H1 (cell line): Measurements from ENCODE around the gene COL8A1. TPM values are rescaled to one million over a fixed set of nuclear protein-coding genes. Genes with fewer than 3 reads are reported as not detected.

ENCODE experiments used
- CTCF ChIA-PET: fragments of 300-600 bp; sonication (Branson Sonifier 250); formaldehyde crosslinking; loops from one replicate; lab custom pipeline; 2021; ENCODE audit not compliant: partially characterized antibody; lab: Charles Lee
- POLR2A ChIA-PET: fragments of 300-600 bp; sonication (Branson Sonifier 250); formaldehyde crosslinking; loops from one replicate; lab custom pipeline; 2021; ENCODE audit warnings: inconsistent platforms; ENCODE audit not compliant: partially characterized antibody; lab: Charles Lee
- DNase-seq, 2 experiments: peaks; one replicate each; pipeline versions ENCODE4 v3.0.0 to v3.0.0-alpha.2; 2010 to 2022; ENCODE audit warnings: low spot score in 2 of 2, low read depth in 1 of 2, mixed read lengths in 1 of 2
- FAIRE-seq: peaks from 2 replicates; lab custom pipeline; 2011; peaks lifted over from hg19 to GRCh38; lab: Jason Lieb, UNC
- H2AFZ ChIP-seq: 2 replicates; pipeline ENCODE4 v1.8.1; 2012; ENCODE audit warnings: low read length, inconsistent platforms
- H2AK5ac ChIP-seq: 2 replicates; pipeline ENCODE4 v1.6.1; 2013; ENCODE audit warnings: low read depth, low read length
- H2BK120ac ChIP-seq: replicated peaks from 2 replicates; pipeline ENCODE3; 2013; ENCODE audit warnings: low read depth, low read length, inconsistent platforms
- H2BK12ac ChIP-seq: 2 replicates; pipeline ENCODE4 v1.6.1; 2013; ENCODE audit warnings: low read depth, low read length
- H2BK15ac ChIP-seq: 2 replicates; pipeline ENCODE4 v1.6.1; 2013; ENCODE audit warnings: low read length
- H2BK20ac ChIP-seq: 2 replicates; pipeline ENCODE4 v1.6.1; 2013; ENCODE audit warnings: low read length
- H2BK5ac ChIP-seq: 2 replicates; pipeline ENCODE4 v1.6.1; 2013; ENCODE audit warnings: low read depth, low read length
- H3K14ac ChIP-seq: 2 replicates; pipeline ENCODE4 v1.6.1; 2013; ENCODE audit warnings: inconsistent platforms; ENCODE audit not compliant: insufficient read length
- H3K18ac ChIP-seq: 2 replicates; pipeline ENCODE4 v1.6.1; 2013; ENCODE audit warnings: low read length; ENCODE audit errors: extremely low read depth
- H3K23ac ChIP-seq: 2 replicates; pipeline ENCODE4 v1.6.1; 2013; ENCODE audit warnings: inconsistent platforms; ENCODE audit not compliant: insufficient read length
- H3K23me2 ChIP-seq: 2 replicates; pipeline ENCODE4 v1.6.1; 2013; ENCODE audit warnings: low read depth, low read length
- H3K27ac ChIP-seq: 2 replicates; pipeline ENCODE4 v1.6.1; 2011; ENCODE audit warnings: low read depth, low read length, inconsistent platforms
- H3K27me3 ChIP-seq, 4 experiments: replicated peaks in 1 of 4; 1 replicate in 1 of 4; 2 replicates in 3 of 4; pipeline versions ENCODE4 v1.6.1 to v1.8.1; 2011 to 2013; ENCODE audit warnings: low read length in 3 of 4, mild to moderate bottlenecking in 3 of 4, inconsistent platforms in 2 of 4, mixed read lengths in 2 of 4, moderate library complexity in 1 of 4; ENCODE audit not compliant: control insufficient read depth in 3 of 4, insufficient read depth in 3 of 4; ENCODE audit errors: extremely low read depth in 1 of 4
- H3K36me3 ChIP-seq, 4 experiments: 2 replicates each; pipeline versions ENCODE4 v1.6.1 to v1.8.1; 2011 to 2013; ENCODE audit warnings: mild to moderate bottlenecking in 4 of 4, low read length in 3 of 4, moderate library complexity in 2 of 4, control low read depth in 1 of 4, inconsistent platforms in 1 of 4; ENCODE audit not compliant: insufficient read depth in 4 of 4, control insufficient read depth in 2 of 4
- H3K4ac ChIP-seq: replicated peaks from 2 replicates; pipeline ENCODE3; 2013; ENCODE audit warnings: low read length, low read depth, mixed read lengths, inconsistent platforms; ENCODE audit not compliant: insufficient read length
- H3K4me1 ChIP-seq, 4 experiments: replicated peaks in 1 of 4; 1 replicate in 1 of 4; 2 replicates in 3 of 4; pipeline versions ENCODE4 v1.6.1 to v1.8.1; 2011 to 2013; ENCODE audit warnings: low read length in 3 of 4, inconsistent platforms in 2 of 4, mixed read lengths in 1 of 4; ENCODE audit not compliant: insufficient read depth in 4 of 4, control insufficient read depth in 3 of 4
- H3K4me2 ChIP-seq, 2 experiments: 2 replicates each; pipeline versions ENCODE4 v1.6.1 to v1.8.1; 2011 to 2013; ENCODE audit warnings: low read depth in 2 of 2, low read length in 2 of 2, control low read depth in 1 of 2, inconsistent platforms in 1 of 2, mild to moderate bottlenecking in 1 of 2; ENCODE audit not compliant: insufficient read depth in 1 of 2
- H3K4me3 ChIP-seq, 4 experiments: fragments of 200-600, 300-600 bp in 1 of 4; sonication (generic), shearing (Covaris generic), sonication (Bioruptor Twin) in 1 of 4; 2 replicates each; pipeline versions ENCODE4 v1.5.1 to v1.8.1; 2011 to 2016; ENCODE audit warnings: low read length in 4 of 4, low read depth in 3 of 4, control low read depth in 2 of 4, inconsistent platforms in 2 of 4, mild to moderate bottlenecking in 2 of 4, mixed read lengths in 1 of 4, moderate library complexity in 1 of 4; ENCODE audit not compliant: insufficient read depth in 2 of 4; ENCODE audit errors: extremely low read depth in 1 of 4
- H3K56ac ChIP-seq: replicated peaks from 2 replicates; pipeline ENCODE3; 2013; ENCODE audit warnings: low read depth, mild to moderate bottlenecking, mixed read lengths, low read length, inconsistent platforms; ENCODE audit not compliant: insufficient read length
- H3K79me1 ChIP-seq: 2 replicates; pipeline ENCODE4 v1.6.1; 2013; ENCODE audit warnings: low read depth, low read length, control low read depth
- H3K79me2 ChIP-seq, 2 experiments: 2 replicates each; pipeline versions ENCODE4 v1.6.1 to v1.8.1; 2012 to 2013; ENCODE audit warnings: low read length in 2 of 2, mild to moderate bottlenecking in 2 of 2, inconsistent platforms in 1 of 2; ENCODE audit not compliant: insufficient read depth in 2 of 2, control insufficient read depth in 1 of 2
- H3K9ac ChIP-seq, 4 experiments: replicated peaks in 1 of 4; 1 replicate in 1 of 4; 2 replicates in 3 of 4; pipeline versions ENCODE4 v1.6.1 to v1.8.1; 2011 to 2013; ENCODE audit warnings: low read depth in 3 of 4, low read length in 3 of 4, control low read depth in 2 of 4, mild to moderate bottlenecking in 2 of 4, moderate library complexity in 2 of 4, inconsistent platforms in 1 of 4; ENCODE audit errors: extremely low read depth in 1 of 4
- H3K9me3 ChIP-seq, 2 experiments: 2 replicates each; pipeline versions ENCODE4 v1.6.1 to v1.8.1; 2012 to 2013; ENCODE audit warnings: mild to moderate bottlenecking in 2 of 2, moderate library complexity in 2 of 2, control low read depth in 1 of 2, inconsistent platforms in 1 of 2, low read depth in 1 of 2, low read length in 1 of 2, mixed read lengths in 1 of 2; ENCODE audit not compliant: insufficient read depth in 2 of 2
- H4K20me1 ChIP-seq, 2 experiments: replicated peaks in 1 of 2; 2 replicates each; pipeline versions ENCODE3 to v1.8.1; 2011 to 2013; ENCODE audit warnings: inconsistent platforms in 2 of 2, low read length in 2 of 2, mild to moderate bottlenecking in 1 of 2; ENCODE audit not compliant: insufficient read depth in 2 of 2, control insufficient read depth in 1 of 2
- H4K5ac ChIP-seq: 2 replicates; pipeline ENCODE4 v1.6.1; 2013; ENCODE audit warnings: low read length, low read depth, mixed read lengths, inconsistent platforms; ENCODE audit not compliant: insufficient read length
- H4K8ac ChIP-seq: 2 replicates; pipeline ENCODE4 v1.8.0; 2013; ENCODE audit warnings: mild to moderate bottlenecking, moderate library complexity, low read length, inconsistent platforms; ENCODE audit not compliant: insufficient read depth; ENCODE audit errors: extremely low read depth
- H4K91ac ChIP-seq: replicated peaks from 2 replicates; pipeline ENCODE3; 2013; ENCODE audit warnings: low read length, mixed read lengths, inconsistent platforms; ENCODE audit not compliant: insufficient read length
- ASH2L ChIP-seq: fragments of 200-600, 300-600 bp; sonication (generic); IDR thresholded peaks from one replicate; pipeline ENCODE4 v1.7.1; 2017; ENCODE audit warnings: low read length
- ATF2 ChIP-seq: IDR thresholded peaks from 2 replicates; pipeline ENCODE4 v1.6.1; 2012; ENCODE audit warnings: low read length, inconsistent platforms
- CTBP2 ChIP-seq: IDR thresholded peaks from 2 replicates; pipeline ENCODE4 v1.7.0; 2011; ENCODE audit warnings: borderline replicate concordance, mild to moderate bottlenecking, moderate library complexity, mixed read lengths, low read length; ENCODE audit not compliant: insufficient read depth, insufficient read length
- GABPA ChIP-seq: IDR thresholded peaks from 2 replicates; pipeline ENCODE4 v1.6.1; 2011; ENCODE audit warnings: mild to moderate bottlenecking, low read length, moderate library complexity, borderline replicate concordance; ENCODE audit not compliant: insufficient read depth
- HDAC6 ChIP-seq: IDR thresholded peaks from one replicate; pipeline ENCODE4 v1.7.1; 2012; ENCODE audit warnings: low read depth, mild to moderate bottlenecking, inconsistent platforms, low read length, moderate library complexity
- JUND ChIP-seq: IDR thresholded peaks from 2 replicates; pipeline ENCODE4 v1.6.1; 2011; ENCODE audit warnings: mild to moderate bottlenecking, improper control_type of control experiment, low read length
- SIX5 ChIP-seq: IDR thresholded peaks from 2 replicates; pipeline ENCODE4 v1.6.1; 2011; ENCODE audit warnings: mild to moderate bottlenecking, low read depth, low read length
- SP1 ChIP-seq: IDR thresholded peaks from 2 replicates; pipeline ENCODE4 v1.6.1; 2011; ENCODE audit warnings: low read depth, low read length
- TBP ChIP-seq: IDR thresholded peaks from 2 replicates; pipeline ENCODE4 v1.6.1; 2011; ENCODE audit warnings: low read depth, low read length, improper control_type of control experiment
- TCF12 ChIP-seq: IDR thresholded peaks from 2 replicates; pipeline ENCODE4 v1.6.1; 2011; ENCODE audit warnings: low read depth, mild to moderate bottlenecking, low read length
- WGBS, 2 experiments: shearing (Covaris generic) in 1 of 2; methylation state at CpG; one replicate each; pipeline versions ENCODE4 v1.1.6 to v1.1.7; 2013 to 2015; ENCODE audit warnings: low lambda C conversion rate in 2 of 2, mixed read lengths in 2 of 2, inconsistent platforms in 1 of 2, low coverage in 1 of 2, missing lambda C conversion rate in 1 of 2; ENCODE audit not compliant: insufficient replicate concordance in 2 of 2, insufficient coverage in 1 of 2, insufficient read length in 1 of 2; ENCODE audit errors: extremely low coverage in 1 of 2, missing lambda C conversion rate in 1 of 2; 5-methylcytosine and 5-hydroxymethylcytosine counted together
- polyA plus RNA-seq, 7 experiments: library from polyadenylated mRNA; depleted of rRNA in 3 of 7; stranded (reverse) in 5 of 7; unstranded in 2 of 7; fragments of >200 nt in 5 of 7; fragments of 200-250 nt in 2 of 7; gene quantifications; 1 replicate in 5 of 7; 2 replicates in 1 of 7; 4 replicates in 1 of 7; pipeline versions ENCODE4 v1.2.1 to v1.2.3, GENCODE V29; 2011 to 2013; ENCODE audit warnings: missing spikeins in 2 of 7, mixed read lengths in 2 of 7
- total RNA-seq: library from RNA; stranded (reverse); fragmentation: NEBNext Ultra II Directional; extraction: Animal tissue kit (Norgen Biotek cat#: 25700); gene quantifications from 2 replicates; pipeline ENCODE4 v1.2.1, GENCODE V29; 2021

The COL8A1 gene
- total and polyA plus RNA-seq, 2 of the 8 experiments (the other 6 are each of a cell fraction or from before 2014, with no cell fraction given) = 0.21 to 1.2 TPM

DNA sequence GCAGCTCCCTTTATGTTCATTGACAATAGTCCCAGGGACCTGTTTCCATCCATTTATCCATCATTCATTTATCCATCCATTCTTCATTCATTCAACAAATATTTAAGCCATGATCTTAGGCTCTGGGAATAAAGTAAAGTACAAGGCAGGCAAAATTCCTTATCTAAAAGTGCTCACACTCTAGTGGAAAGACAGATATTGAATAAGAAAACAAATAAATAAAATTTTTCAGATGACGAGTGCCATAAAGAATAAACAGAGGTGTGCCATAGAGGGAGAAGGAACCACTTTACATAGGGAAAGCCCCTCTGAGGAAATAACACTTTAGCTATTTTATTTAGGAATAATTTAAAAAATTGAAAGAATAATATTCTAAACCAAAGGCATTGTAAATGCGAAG lies 76.2 kb downstream of the COL8A1 start:
- Histone ChIP-seq H4K91ac (no peak overlapping the region), H2BK5ac (no peak overlapping the region), H4K20me1 (no peaks in the 10 kb centered on the region), H3K79me1 (no peaks in the 10 kb centered on the region), H2BK120ac (no peak overlapping the region), H3K23ac (no peak overlapping the region), H2BK15ac (no peak overlapping the region), H2AK5ac (no peak overlapping the region), H3K4me3 (no peak overlapping the region), H3K4ac (no peak overlapping the region), H3K27ac (no peak overlapping the region), H3K27me3 (no peaks in the 10 kb centered on the region), H4K8ac (no peak overlapping the region), H2AFZ (no peak overlapping the region), H2BK12ac (no peak overlapping the region), H3K18ac (no peak overlapping the region), H3K23me2 (no peaks in the 10 kb centered on the region), H3K9me3 (no peaks in the 10 kb centered on the region), H2BK20ac (no peak overlapping the region), H3K14ac (no peak overlapping the region), H4K5ac (no peak overlapping the region), H3K79me2 (no peaks in the 10 kb centered on the region), H3K36me3 (no peaks in the 10 kb centered on the region), H3K56ac (no peak overlapping the region), H3K9ac (no peak overlapping the region), H3K4me2 (no peak overlapping the region), H3K4me1 (0 out of 7 replicates have a peak, but pooled peaks cover 0 to 5% (median 2%) of the 10 kb centered on the region in 4 experiments)
- FAIRE-seq (no peak), DNase-seq (no peak)
- CTCF ChIA-PET = interaction anchor here (1.3 to 2.4 kb wide), 4 partner anchors 8 to 216 kb away, joined by 3 to 6 read pairs (median 4); no protein-coding TSS in a partner anchor
- POLR2A ChIA-PET = no interaction called here
- WGBS, 2 experiments = 87% methylated on average over 2 of the region's 2 CpGs; no CpG with 5 or more reads in 1 of the 2 experiments
- TF ChIP-seq SIX5 (no peak), ASH2L (no peak), HDAC6 (no peak), ATF2 (no peak), SP1 (no peak), GABPA (no peak), TCF12 (no peak), TBP (no peak), CTBP2 (no peak), JUND (no peak)
